HepG2 (cell line): ENCODE measurements around the gene PRRT2. TPM values are rescaled to one million over a fixed set of nuclear protein-coding genes. Genes with fewer than 3 reads are reported as not detected.

Experiments used
- DPF2 ChIP-seq: sonication (generic); formaldehyde crosslinking; IDR thresholded peaks from 2 replicates; pipeline ENCODE4 v1.4.0; 2020; ENCODE audit warnings: mild to moderate bottlenecking, low read depth, missing genetic modification reagents, borderline replicate concordance
- ETV6 ChIP-seq: sonication (generic); formaldehyde crosslinking; conservative IDR thresholded peaks from 2 replicates; pipeline ENCODE4 v1.4.0; 2020; ENCODE audit warnings: missing genetic modification reagents
- GZF1 ChIP-seq: sonication (generic); formaldehyde crosslinking; IDR thresholded peaks from 2 replicates; pipeline ENCODE4 v1.5.1; 2020; ENCODE audit warnings: mild to moderate bottlenecking, missing genetic modification reagents
- KDM5A ChIP-seq: fragments of 200-600 bp; sonication (generic); IDR thresholded peaks from 2 replicates; pipeline ENCODE4 v1.7.0; 2018; ENCODE audit warnings: antibody characterized with exemption, mild to moderate bottlenecking, low read length, borderline replicate concordance
- MAFK ChIP-seq, 2 experiments: IDR thresholded peaks in 1 of 2; conservative IDR thresholded peaks in 1 of 2; 2 replicates each; pipeline ENCODE4 v1.6.1; 2011; ENCODE audit warnings: improper control_type of control experiment in 2 of 2, low read length in 2 of 2
- NR2F2 ChIP-seq: IDR thresholded peaks from 2 replicates; pipeline ENCODE4 v1.6.1; 2012; ENCODE audit warnings: low read depth, inconsistent platforms, borderline replicate concordance
- RFX5 ChIP-seq: IDR thresholded peaks from 2 replicates; pipeline ENCODE4 v1.6.1; 2011; ENCODE audit warnings: low read depth, low read length, improper control_type of control experiment
- SOX6 ChIP-seq, 2 experiments: fragments of 450-650 bp in 1 of 2; sonication (generic) in 1 of 2; formaldehyde crosslinking in 1 of 2; IDR thresholded peaks; 2 replicates each; pipeline versions ENCODE4 v1.4.0 to v1.6.1; 2017 to 2020; ENCODE audit warnings: antibody characterized with exemption in 1 of 2, mild to moderate bottlenecking in 1 of 2, missing genetic modification reagents in 1 of 2
- SSRP1 ChIP-seq: IDR thresholded peaks from 2 replicates; pipeline ENCODE4 v1.6.1; 2016; ENCODE audit warnings: control low read depth
- ZFP82 ChIP-seq: sonication (generic); formaldehyde crosslinking; IDR thresholded peaks from 2 replicates; pipeline ENCODE4 v1.5.1; 2020; ENCODE audit warnings: mild to moderate bottlenecking, missing genetic modification reagents, borderline replicate concordance
- ZHX1 ChIP-seq: sonication (generic); formaldehyde crosslinking; IDR thresholded peaks from 2 replicates; pipeline ENCODE4 v1.8.1; 2022; ENCODE audit warnings: low read depth, mild to moderate bottlenecking, missing genetic modification reagents
- ZNF20 ChIP-seq: sonication (generic); formaldehyde crosslinking; IDR thresholded peaks from 2 replicates; pipeline ENCODE4 v1.4.0; 2020; ENCODE audit warnings: mild to moderate bottlenecking, moderate library complexity, missing genetic modification reagents
- ZNF337 ChIP-seq: sonication (generic); formaldehyde crosslinking; IDR thresholded peaks from 2 replicates; pipeline ENCODE4 v1.5.1; 2020; ENCODE audit warnings: missing genetic modification reagents, low read depth, mild to moderate bottlenecking, borderline replicate concordance
- ZNF781 ChIP-seq: sonication (generic); formaldehyde crosslinking; IDR thresholded peaks from 2 replicates; pipeline ENCODE4 v1.5.1; 2020; ENCODE audit warnings: borderline replicate concordance, mild to moderate bottlenecking, missing genetic modification reagents; ENCODE audit errors: not compliant biosample characterization
- ZNF883 ChIP-seq: sonication (generic); formaldehyde crosslinking; IDR thresholded peaks from 2 replicates; pipeline ENCODE4 v1.5.1; 2020; ENCODE audit warnings: mild to moderate bottlenecking, missing genetic modification reagents; ENCODE audit errors: not compliant biosample characterization
- polyA plus RNA-seq, 8 experiments: library from polyadenylated mRNA; depleted of rRNA in 3 of 8; stranded (reverse) in 7 of 8; unstranded in 1 of 8; fragments of >200 nt; fragmentation: Illumina TruSeq in 4 of 8; extraction: Trizol in 4 of 8; gene quantifications; 2 replicates each; pipeline versions ENCODE4 v1.2.1 to v1.2.3, GENCODE V29; 2011 to 2016; ENCODE audit warnings: low read depth in 4 of 8, missing spikeins in 1 of 8, mixed read lengths in 1 of 8; ENCODE audit not compliant: insufficient read depth in 1 of 8
- total RNA-seq, 5 experiments: library from RNA; depleted of rRNA; stranded (reverse); fragments of >200 nt; fragmentation: Illumina TruSeq; extraction: Trizol; gene quantifications; 2 replicates each; pipeline ENCODE4 v1.2.3, GENCODE V29; 2016; ENCODE audit warnings: low read depth in 1 of 5
- TF ChIP-seq, protein P1 (sequence below), 2 experiments: sonication (generic) in 1 of 2; formaldehyde crosslinking in 1 of 2; IDR thresholded peaks; 2 replicates each; pipeline versions ENCODE4 v1.4.0 to v1.6.1; 2018 to 2020; ENCODE audit warnings: missing genetic modification reagents in 2 of 2, borderline replicate concordance in 1 of 2, low read depth in 1 of 2, mild to moderate bottlenecking in 1 of 2, missing biosample characterization in 1 of 2
- TF ChIP-seq, protein P2 (sequence below), 2 experiments: sonication (generic) in 1 of 2; formaldehyde crosslinking in 1 of 2; IDR thresholded peaks; 2 replicates each; pipeline versions ENCODE4 v1.4.0 to v1.6.1; 2016 to 2020; ENCODE audit warnings: borderline replicate concordance in 1 of 2, low read depth in 1 of 2, mild to moderate bottlenecking in 1 of 2, missing genetic modification reagents in 1 of 2

The PRRT2 gene
- total and polyA plus RNA-seq, 2 of the 13 experiments (the other 11 are each of a cell fraction or from before 2014, with no cell fraction given), result 0.51 to 1.1 TPM

DNA sequence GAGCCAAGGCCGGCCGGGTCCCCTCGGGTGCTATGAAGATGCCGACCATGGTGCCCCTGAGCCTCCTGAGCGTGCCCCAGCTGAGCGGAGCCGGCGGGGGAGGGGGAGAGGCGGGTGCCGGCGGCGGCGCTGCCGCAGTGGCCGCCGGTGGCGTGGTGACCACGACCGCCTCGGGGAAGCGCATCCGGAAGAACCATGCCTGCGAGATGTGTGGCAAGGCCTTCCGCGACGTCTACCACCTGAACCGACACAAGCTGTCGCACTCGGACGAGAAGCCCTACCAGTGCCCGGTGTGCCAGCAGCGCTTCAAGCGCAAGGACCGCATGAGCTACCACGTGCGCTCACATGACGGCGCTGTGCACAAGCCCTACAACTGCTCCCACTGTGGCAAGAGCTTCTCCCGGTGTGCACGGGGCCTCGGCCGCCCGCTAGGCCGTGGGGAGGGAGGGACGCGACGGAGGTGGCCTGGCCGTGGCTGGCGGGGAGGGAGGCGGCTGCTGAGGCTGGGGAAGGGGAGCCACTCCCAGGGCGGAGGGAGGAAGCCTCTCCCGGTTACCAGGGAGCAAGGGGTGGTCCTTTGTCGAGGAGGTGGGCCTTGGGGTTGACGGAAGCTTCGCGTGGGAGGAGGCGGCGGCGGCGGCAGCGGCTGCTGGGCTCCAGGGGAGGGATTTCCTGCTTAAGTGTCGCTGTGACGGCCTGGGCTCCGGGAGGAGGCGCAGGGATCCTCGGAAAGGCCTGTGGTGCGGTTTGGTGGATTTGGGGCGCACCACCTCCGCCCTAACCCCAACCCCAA is 4.4 kb upstream of the PRRT2 start (continued):
- TF ChIP-seq, protein P1, sequence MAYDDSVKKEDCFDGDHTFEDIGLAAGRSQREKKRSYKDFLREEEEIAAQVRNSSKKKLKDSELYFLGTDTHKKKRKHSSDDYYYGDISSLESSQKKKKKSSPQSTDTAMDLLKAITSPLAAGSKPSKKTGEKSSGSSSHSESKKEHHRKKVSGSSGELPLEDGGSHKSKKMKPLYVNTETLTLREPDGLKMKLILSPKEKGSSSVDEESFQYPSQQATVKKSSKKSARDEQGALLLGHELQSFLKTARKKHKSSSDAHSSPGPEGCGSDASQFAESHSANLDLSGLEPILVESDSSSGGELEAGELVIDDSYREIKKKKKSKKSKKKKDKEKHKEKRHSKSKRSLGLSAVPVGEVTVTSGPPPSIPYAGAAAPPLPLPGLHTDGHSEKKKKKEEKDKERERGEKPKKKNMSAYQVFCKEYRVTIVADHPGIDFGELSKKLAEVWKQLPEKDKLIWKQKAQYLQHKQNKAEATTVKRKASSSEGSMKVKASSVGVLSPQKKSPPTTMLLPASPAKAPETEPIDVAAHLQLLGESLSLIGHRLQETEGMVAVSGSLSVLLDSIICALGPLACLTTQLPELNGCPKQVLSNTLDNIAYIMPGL (CRISPR knock-in tag; IDR thresholded peaks at IDR 0.05; ENCODE audit: borderline replicate concordance in 1 of 2, low read depth in 1 of 2), result peak; percentile 98
- TF ChIP-seq GZF1 (peak; percentile 95), ZNF883 (CRISPR knock-in tag) (peak; percentile 99), MAFK (conservative IDR thresholded peaks at IDR 0.05 in 1 of 2, IDR thresholded peaks at IDR 0.05 in 1 of 2; ENCODE audit: low read length in 2 of 2) (no peak), ETV6 (0 out of 2 replicates have a peak, but pooled peaks have one; percentile 18), ZFP82 (CRISPR knock-in tag) (peak; percentile 89; the same call in 1 of the 2 replicates), DPF2 (peak; percentile 72; the same call in 1 of the 2 replicates), NR2F2 (no peak), ZNF781 (CRISPR knock-in tag) (peak; percentile 99), RFX5 (no peak), KDM5A (0 out of 2 replicates have a peak, but pooled peaks have one; percentile 24), ZNF20 (CRISPR knock-in tag) (0 out of 2 replicates have a peak, but pooled peaks have one; percentile 70), SOX6 (IDR thresholded peaks at IDR 0.05) (no peak), SOX6 (CRISPR knock-in tag; IDR thresholded peaks at IDR 0.05) (peak; percentile 84), SSRP1 (CRISPR knock-in tag) (0 out of 2 replicates have a peak, but pooled peaks have one; percentile 27), ZHX1 (CRISPR knock-in tag) (no peak), ZNF337 (CRISPR knock-in tag) (peak; percentile 85; the same call in 1 of the 2 replicates)
- TF ChIP-seq, protein P2, sequence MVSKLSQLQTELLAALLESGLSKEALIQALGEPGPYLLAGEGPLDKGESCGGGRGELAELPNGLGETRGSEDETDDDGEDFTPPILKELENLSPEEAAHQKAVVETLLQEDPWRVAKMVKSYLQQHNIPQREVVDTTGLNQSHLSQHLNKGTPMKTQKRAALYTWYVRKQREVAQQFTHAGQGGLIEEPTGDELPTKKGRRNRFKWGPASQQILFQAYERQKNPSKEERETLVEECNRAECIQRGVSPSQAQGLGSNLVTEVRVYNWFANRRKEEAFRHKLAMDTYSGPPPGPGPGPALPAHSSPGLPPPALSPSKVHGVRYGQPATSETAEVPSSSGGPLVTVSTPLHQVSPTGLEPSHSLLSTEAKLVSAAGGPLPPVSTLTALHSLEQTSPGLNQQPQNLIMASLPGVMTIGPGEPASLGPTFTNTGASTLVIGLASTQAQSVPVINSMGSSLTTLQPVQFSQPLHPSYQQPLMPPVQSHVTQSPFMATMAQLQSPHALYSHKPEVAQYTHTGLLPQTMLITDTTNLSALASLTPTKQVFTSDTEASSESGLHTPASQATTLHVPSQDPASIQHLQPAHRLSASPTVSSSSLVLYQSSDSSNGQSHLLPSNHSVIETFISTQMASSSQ (IDR thresholded peaks at IDR 0.05; ENCODE audit: low read depth), result no peak
- TF ChIP-seq, protein P2 (CRISPR knock-in tag; IDR thresholded peaks at IDR 0.05; ENCODE audit: borderline replicate concordance), result peak; percentile 90
